Lower lobe of right lung (tissue), 2 donors: Measurements from ENCODE around the gene DYSF. TPM values are rescaled to one million over a fixed set of nuclear protein-coding genes. Genes with fewer than 3 reads are reported as not detected.
A peak's percentile ranks its signal among the peaks of the same experiment; 100 is the strongest.
"Not testable (repeated sequence)": the region's sequence is repeated elsewhere in the genome, so short reads cannot be mapped to it uniquely, and the experiment has no call there.

Experiments
- ATAC-seq, 2 donors: fragments of 200-7000 bp; cut with Tn5 transposase; one replicate each; pipeline ENCODE4 v1.9.1; 2020 to 2022; ENCODE audit warnings: mild to moderate bottlenecking in 2 of 2, moderate library complexity in 2 of 2
- DNase-seq: peaks from one replicate; pipeline ENCODE4 v3.0.0-alpha.2; 2020
- H3K27ac ChIP-seq: fragments of 200-600 bp; one replicate; pipeline ENCODE4 v1.8.0; 2022
- H3K27me3 ChIP-seq: fragments of 200-600 bp; one replicate; pipeline ENCODE4 v1.8.0; 2022; ENCODE audit warnings: low read depth
- H3K36me3 ChIP-seq: fragments of 200-600 bp; one replicate; pipeline ENCODE4 v1.8.0; 2022; ENCODE audit warnings: mild to moderate bottlenecking
- H3K4me1 ChIP-seq: fragments of 200-600 bp; one replicate; pipeline ENCODE4 v1.8.0; 2022
- H3K4me3 ChIP-seq: fragments of 200-600 bp; one replicate; pipeline ENCODE4 v1.8.0; 2022; ENCODE audit warnings: mild to moderate bottlenecking
- H3K9me3 ChIP-seq: fragments of 200-600 bp; one replicate; pipeline ENCODE4 v1.8.0; 2022
- CTCF ChIP-seq: fragments of 200-600 bp; IDR thresholded peaks from one replicate; pipeline ENCODE4 v1.8.0; 2022; ENCODE audit warnings: antibody characterized with exemption, mild to moderate bottlenecking
- intact Hi-C: fragments of 100-400 bp; cut with DNase I; formaldehyde crosslinking; loops from one replicate; pipeline ENCODE4 v1.11.0; 2022
- long read RNA-seq: library from polyadenylated mRNA; unstranded; transcript quantifications from one replicate; pipeline ENCODE4 v2.0.0, GENCODE V29; 2021
- total RNA-seq: library from RNA; stranded (reverse); fragmentation: NEBNext Ultra II Directional; extraction: Animal tissue kit (Norgen Biotek cat#: 25700); gene quantifications from one replicate; pipeline ENCODE4 v1.2.1, GENCODE V29; 2021
- donor health status: DM: no; HTN: yes; CAD: no; lungs with severe emphysema.

DYSF gene
- total RNA-seq: 41.2 TPM
- long read RNA-seq, partial matches to known transcripts: 22 of 27 reads
- long read RNA-seq, other reads (novel, unspliced or antisense): 5 of 27 reads

DNA sequence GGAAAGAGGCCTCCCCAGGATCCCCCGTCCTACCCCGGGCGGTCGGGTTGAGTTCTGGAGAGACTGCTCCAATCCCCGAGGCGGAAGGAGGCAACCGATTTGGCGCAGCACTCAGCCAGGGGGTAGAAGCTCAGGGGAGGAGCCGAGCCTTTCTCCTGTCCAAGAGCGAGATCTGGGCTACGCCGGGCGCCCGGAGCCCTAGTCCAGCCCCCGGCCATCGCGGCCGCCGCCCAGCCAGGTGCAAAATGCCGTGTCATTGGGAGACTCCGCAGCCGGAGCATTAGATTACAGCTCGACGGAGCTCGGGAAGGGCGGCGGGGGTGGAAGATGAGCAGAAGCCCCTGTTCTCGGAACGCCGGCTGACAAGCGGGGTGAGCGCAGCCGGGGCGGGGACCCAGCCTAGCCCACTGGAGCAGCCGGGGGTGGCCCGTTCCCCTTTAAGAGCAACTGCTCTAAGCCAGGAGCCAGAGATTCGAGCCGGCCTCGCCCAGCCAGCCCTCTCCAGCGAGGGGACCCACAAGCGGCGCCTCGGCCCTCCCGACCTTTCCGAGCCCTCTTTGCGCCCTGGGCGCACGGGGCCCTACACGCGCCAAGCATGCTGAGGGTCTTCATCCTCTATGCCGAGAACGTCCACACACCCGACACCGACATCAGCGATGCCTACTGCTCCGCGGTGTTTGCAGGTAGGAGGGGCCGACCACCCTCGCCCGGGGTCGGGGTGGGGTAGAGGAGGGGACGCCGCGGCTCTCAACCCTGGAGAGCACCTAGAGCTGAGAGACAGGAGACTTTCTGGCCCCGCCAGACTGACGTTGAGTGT, at the start of gene DYSF:
Gene DYSF (plus strand): TSS at position 158 of the 817 bp plus-strand sequence.
- peak within 1 kb of the TSS; percentile 58 for H3K4me3 ChIP-seq
- peaks cover 22% of the 10 kb centered on the region for H3K4me1 ChIP-seq
- DNase-seq: peak; percentile 77
- intact Hi-C loops: no loop called here
- ATAC-seq: peak; percentile 74 to 75
- H3K27ac ChIP-seq: peak within 1 kb of the TSS; percentile 60
- H3K36me3 ChIP-seq: no peaks in the 10 kb centered on the region
- H3K27me3 ChIP-seq: peaks cover 25% of the 10 kb centered on the region
- TF ChIP-seq CTCF: no peak
- no peaks in the 10 kb centered on the region for H3K9me3 ChIP-seq

GRCh38 chr2:71409611-71410010, 43.8 kb upstream of the DYSF start:
- H3K9me3 ChIP-seq: no peaks in the 10 kb centered on the region
- DNase-seq: no peak
- no peak overlapping the region for H3K27ac ChIP-seq
- ATAC-seq: no peak
- H3K4me3 ChIP-seq: no peak overlapping the region
- intact Hi-C loops: no loop called here
- no peaks in the 10 kb centered on the region for H3K27me3 ChIP-seq
- no peak for TF ChIP-seq CTCF
- no peaks in the 10 kb centered on the region for H3K4me1 ChIP-seq
- H3K36me3 ChIP-seq: peaks cover 51% of the 10 kb centered on the region

GRCh38 chr2:71410696-71411095, 42.7 kb upstream of the DYSF start:
- ATAC-seq (no peak), DNase-seq (no peak)
- Histone ChIP-seq H3K9me3 (no peaks in the 10 kb centered on the region), H3K4me3 (no peak overlapping the region), H3K27me3 (no peaks in the 10 kb centered on the region), H3K36me3 (peaks cover 40% of the 10 kb centered on the region), H3K27ac (no peak overlapping the region), H3K4me1 (no peaks in the 10 kb centered on the region)
- intact Hi-C loops: no loop called here
- TF ChIP-seq CTCF: no peak

DNA sequence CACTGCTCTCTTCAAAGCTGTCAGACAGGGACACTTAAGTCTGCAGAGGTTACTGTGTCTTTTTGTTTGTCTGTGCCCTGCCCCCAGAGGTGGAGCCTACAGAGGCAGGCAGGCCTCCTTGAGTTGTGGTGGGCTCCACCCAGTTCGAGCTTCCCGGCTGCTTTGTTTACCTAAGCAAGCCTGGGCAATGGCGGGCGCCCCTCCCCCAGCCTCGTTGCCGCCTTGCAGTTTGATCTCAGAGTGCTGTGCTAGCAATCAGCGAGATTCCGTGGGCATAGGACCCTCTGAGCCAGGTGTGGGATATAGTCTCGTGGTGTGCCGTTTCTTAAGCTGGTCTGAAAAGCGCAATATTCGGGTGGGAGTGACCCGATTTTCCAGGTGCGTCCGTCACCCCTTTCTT, 36.5 kb upstream of the DYSF start:
- peak overlapping the region; percentile 27 for H3K27ac ChIP-seq
- ATAC-seq, intact Hi-C loops, H3K27me3 ChIP-seq, H3K9me3 ChIP-seq, H3K36me3 ChIP-seq, DNase-seq, H3K4me1 ChIP-seq: not testable (repeated sequence)
- H3K4me3 ChIP-seq: peak overlapping the region; percentile 32

GRCh38 chr2:71417300-71418202, 35.8 kb upstream of the DYSF start:
- ATAC-seq (peak in 1 of 2 donors; percentile 16), DNase-seq (no peak)
- H3K36me3 ChIP-seq: peaks cover 3% of the 10 kb centered on the region
- H3K27ac ChIP-seq: peak overlapping the region; percentile 27
- no peak for TF ChIP-seq CTCF
- H3K27me3 ChIP-seq: no peaks in the 10 kb centered on the region
- H3K9me3 ChIP-seq: no peaks in the 10 kb centered on the region
- peak overlapping the region; percentile 32 for H3K4me3 ChIP-seq
- H3K4me1 ChIP-seq: peaks cover 6% of the 10 kb centered on the region
- intact Hi-C loops: no loop called here
